Kidney tubule cell (primary cell): Measurements from ENCODE around the gene HOXB3.

ENCODE experiments used
- DNase-seq: peaks from one replicate; pipeline ENCODE4 v3.0.0-alpha.2; 2018; ENCODE audit warnings: low spot score

The HOXB3 gene

GRCh38 chr17:48500435-48501426 is 89.3 kb downstream of the HOXB3 start:
- DNase-seq: no peak

- no peak for DNase-seq
Measured at GRCh38 chr17:48499735-48500434, 90.2 kb downstream of the HOXB3 start.

- peak; percentile 73 for DNase-seq
Measured at GRCh38 chr17:48499248-48499647, 90.8 kb downstream of the HOXB3 start.
